GM12875 (cell line): ENCODE measurements around the gene BLNK.

Experiments
- H3K4me3 ChIP-seq: one replicate; pipeline ENCODE4 v1.5.1; 2011; ENCODE audit warnings: low read depth, low read length, control low read depth
- CTCF ChIP-seq: IDR thresholded peaks from 2 replicates; pipeline ENCODE4 v1.5.1; 2011; ENCODE audit warnings: low read depth, mild to moderate bottlenecking, control low read depth, inconsistent platforms, low read length, moderate library complexity, borderline replicate concordance; ENCODE audit not compliant: insufficient read depth

BLNK gene

GRCh38 chr10:96269438-96270300 is 1.7 kb downstream of the BLNK start:
- TF ChIP-seq CTCF, result no peak
- H3K4me3 ChIP-seq, result peak overlapping the region; percentile 52

DNA sequence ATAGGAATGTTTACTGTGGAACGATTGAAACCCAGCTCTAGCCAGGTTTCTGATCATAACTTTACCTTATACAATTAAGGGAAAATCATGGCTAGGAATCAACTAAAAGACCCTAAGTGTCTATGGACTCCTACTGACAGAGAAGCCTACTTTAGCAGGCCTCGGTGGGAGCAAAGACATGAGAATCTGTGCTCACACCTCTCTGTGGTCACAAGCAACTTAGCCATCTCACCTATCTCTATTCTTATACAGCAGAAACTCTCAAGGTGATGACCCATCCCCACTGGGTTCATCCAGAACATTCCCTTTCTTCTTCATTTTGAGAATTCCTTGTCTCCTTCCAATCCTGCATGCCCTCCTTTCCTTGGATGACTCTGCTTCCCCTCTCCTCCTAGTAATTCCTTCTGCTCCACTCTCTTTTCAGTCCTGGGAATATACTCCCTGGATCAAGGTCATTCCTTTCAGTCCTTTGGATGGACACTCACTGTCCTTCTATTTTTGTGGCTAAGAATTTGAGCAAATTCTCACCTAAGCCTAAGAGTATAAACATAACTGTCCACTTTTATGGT is 2.9 kb downstream of the BLNK start:
- peak overlapping the region; percentile 52 for H3K4me3 ChIP-seq
- TF ChIP-seq CTCF, result no peak

DNA sequence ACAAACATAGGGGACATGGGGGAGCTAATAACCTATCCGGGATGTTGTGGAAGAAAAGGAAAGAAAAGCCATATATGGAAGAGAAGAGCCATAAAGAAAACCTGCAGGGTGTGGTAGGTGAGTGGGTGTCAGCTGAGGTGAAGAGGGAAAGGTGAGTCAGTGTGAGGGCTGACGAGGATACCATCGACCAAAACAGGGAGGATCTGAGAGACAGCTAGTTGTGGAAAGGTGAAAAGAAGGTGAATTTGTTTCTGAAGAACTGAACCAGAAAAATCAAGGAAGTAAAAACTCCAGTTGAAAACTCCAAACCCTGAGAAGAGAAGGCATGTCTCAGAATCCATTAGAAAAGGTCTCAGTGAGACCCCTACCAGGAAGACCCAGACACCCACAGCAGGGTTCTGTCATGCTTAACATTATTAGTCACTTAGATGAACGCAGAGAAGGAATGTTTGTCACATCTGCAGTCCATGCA is 4.1 kb downstream of the BLNK start:
- H3K4me3 ChIP-seq, result peak overlapping the region; percentile 33
- no peak for TF ChIP-seq CTCF

DNA sequence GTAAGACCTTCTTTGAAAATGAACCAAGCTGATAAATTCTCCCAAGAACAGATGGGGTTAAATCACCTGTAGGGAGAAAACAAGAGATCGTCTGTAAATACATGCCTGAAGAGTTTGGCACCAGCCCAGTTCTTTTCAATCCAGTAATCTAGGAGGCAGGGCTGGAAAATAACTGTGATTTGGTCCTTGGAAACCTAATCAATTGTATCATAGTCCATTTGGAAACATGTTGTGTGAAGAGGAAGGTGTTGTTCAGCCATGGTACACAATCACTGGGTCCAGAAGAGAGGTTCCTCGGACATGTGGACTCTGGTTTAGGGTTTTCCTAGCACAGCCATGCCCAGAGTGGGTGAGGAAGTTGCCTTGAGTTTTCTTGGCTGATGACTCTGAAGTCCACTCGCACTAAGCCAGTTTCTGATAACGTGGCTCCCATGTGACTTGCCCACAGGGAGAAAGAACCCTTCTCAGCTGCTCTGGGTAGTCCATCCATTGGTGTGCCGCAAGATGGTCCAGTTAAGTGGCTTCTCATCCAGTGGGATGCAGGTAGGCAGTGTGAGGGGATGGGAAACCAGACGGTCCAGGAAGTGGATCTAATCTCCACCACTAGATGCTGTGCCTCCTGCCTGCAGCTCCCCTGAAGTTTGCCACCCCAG is 5.1 kb downstream of the BLNK start:
- no peak overlapping the region for H3K4me3 ChIP-seq
- TF ChIP-seq CTCF, result no peak

GRCh38 chr10:96264938-96265337 is 6.4 kb downstream of the BLNK start:
- no peak for TF ChIP-seq CTCF
- H3K4me3 ChIP-seq, result no peak overlapping the region

- no peak for TF ChIP-seq CTCF
- H3K4me3 ChIP-seq, result no peak overlapping the region
Measured at GRCh38 chr10:96263669-96264068, 7.7 kb downstream of the BLNK start.
